Activated T-cell treated with anti-CD3 and anti-CD28 coated beads, Interleukin-2, amount 50 U/mL, for 1 hour (primary cell): ENCODE results near the gene LTBP1.
"Not testable (repeated sequence)": the region's sequence is repeated elsewhere in the genome, so short reads cannot be mapped to it uniquely, and the experiment has no call there.

ENCODE experiments used
- DNase-seq: peaks from one replicate; pipeline ENCODE4 v3.0.0-alpha.2; 2020

Gene LTBP1

GRCh38 chr2:33153008-33153407 lies 206.3 kb downstream of the LTBP1 start:
- DNase-seq, result no peak

GRCh38 chr2:33158482-33159003 lies 211.8 kb downstream of the LTBP1 start:
- no peak for DNase-seq

- no peak for DNase-seq
Observed at GRCh38 chr2:33160191-33160590, 213.4 kb downstream of the LTBP1 start.

- no peak for DNase-seq
Observed at GRCh38 chr2:33166287-33166881, 219.6 kb downstream of the LTBP1 start.

GRCh38 chr2:33167622-33168245 lies 221.0 kb downstream of the LTBP1 start:
- DNase-seq, result no peak

GRCh38 chr2:33168425-33168824 lies 221.7 kb downstream of the LTBP1 start:
- DNase-seq, result no peak

- no peak for DNase-seq
Observed at GRCh38 chr2:33168922-33169321, 222.2 kb downstream of the LTBP1 start.

GRCh38 chr2:33170251-33170650 lies 223.5 kb downstream of the LTBP1 start:
- not testable (repeated sequence) for DNase-seq

GRCh38 chr2:33177627-33178026 lies 230.9 kb downstream of the LTBP1 start:
- DNase-seq, result no peak

GRCh38 chr2:33178209-33178608 lies 231.5 kb downstream of the LTBP1 start:
- DNase-seq, result no peak

- DNase-seq, result no peak
Observed at GRCh38 chr2:33180915-33181314, 234.2 kb downstream of the LTBP1 start.

- no peak for DNase-seq
Observed at GRCh38 chr2:33181466-33181865, 234.7 kb downstream of the LTBP1 start.

- DNase-seq, result no peak
Observed at GRCh38 chr2:33184041-33184440, 237.3 kb downstream of the LTBP1 start.

- no peak for DNase-seq
Observed at GRCh38 chr2:33186937-33187336, 240.2 kb downstream of the LTBP1 start.

GRCh38 chr2:33188799-33189198 lies 242.0 kb downstream of the LTBP1 start:
- no peak for DNase-seq

- no peak for DNase-seq
Observed at GRCh38 chr2:33190393-33190937, 243.7 kb downstream of the LTBP1 start.

- DNase-seq, result no peak
Observed at GRCh38 chr2:33195891-33196290, 249.1 kb downstream of the LTBP1 start.

- no peak for DNase-seq
Observed at GRCh38 chr2:33196700-33197099, 249.9 kb downstream of the LTBP1 start.

- DNase-seq, result no peak
Observed at GRCh38 chr2:33197198-33197938, 250.6 kb downstream of the LTBP1 start.

GRCh38 chr2:33202641-33203522 lies 256.1 kb downstream of the LTBP1 start:
- DNase-seq, result no peak

- no peak for DNase-seq
Observed at GRCh38 chr2:33204945-33205344, 258.2 kb downstream of the LTBP1 start.

- DNase-seq, result no peak
Observed at GRCh38 chr2:33205693-33206434, 259.1 kb downstream of the LTBP1 start.
